H1 (cell line): Measurements from ENCODE around the gene INPP4B. TPM values are rescaled to one million over a fixed set of nuclear protein-coding genes. Genes with fewer than 3 reads are reported as not detected.

Experiments
- CHD1 ChIP-seq: IDR thresholded peaks from 2 replicates; pipeline ENCODE4 v1.6.1; 2012; ENCODE audit warnings: low read depth, low read length, improper control_type of control experiment
- TAF7 ChIP-seq: optimal IDR thresholded peaks from 2 replicates; pipeline ENCODE3; 2011; ENCODE audit warnings: low read depth, mild to moderate bottlenecking, inconsistent platforms, low read length, moderate library complexity, borderline replicate concordance
- USF2 ChIP-seq: IDR thresholded peaks from 2 replicates; pipeline ENCODE4 v1.6.1; 2011; ENCODE audit warnings: low read length, improper control_type of control experiment
- ZNF274 ChIP-seq: IDR thresholded peaks from 2 replicates; pipeline ENCODE4 v1.7.0; 2012; ENCODE audit warnings: low read length, borderline replicate concordance; ENCODE audit errors: extremely low read depth
- polyA plus RNA-seq, 7 experiments: library from polyadenylated mRNA; depleted of rRNA in 3 of 7; stranded (reverse) in 5 of 7; unstranded in 2 of 7; fragments of >200 nt in 5 of 7; fragments of 200-250 nt in 2 of 7; gene quantifications; 1 replicate in 5 of 7; 2 replicates in 1 of 7; 4 replicates in 1 of 7; pipeline versions ENCODE4 v1.2.1 to v1.2.3, GENCODE V29; 2011 to 2013; ENCODE audit warnings: missing spikeins in 2 of 7, mixed read lengths in 2 of 7
- total RNA-seq: library from RNA; stranded (reverse); fragmentation: NEBNext Ultra II Directional; extraction: Animal tissue kit (Norgen Biotek cat#: 25700); gene quantifications from 2 replicates; pipeline ENCODE4 v1.2.1, GENCODE V29; 2021

INPP4B gene
- total and polyA plus RNA-seq, 2 of the 8 experiments (the other 6 are each of a cell fraction or from before 2014, with no cell fraction given), result 0.11 to 0.54 TPM

GRCh38 chr4:142377342-142378091 is 468.6 kb downstream of the INPP4B start (continued):
- TF ChIP-seq USF2 (no peak), CHD1 (no peak), TAF7 (no peak), ZNF274 (no peak)
